ENCODE results near the gene INPP5D. TPM values are rescaled to one million over a fixed set of nuclear protein-coding genes. Genes with fewer than 3 reads are reported as not detected.

Gene INPP5D
- total and polyA plus RNA-seq, 2 of the 13 experiments (the other 11 are each of a cell fraction or from before 2014, with no cell fraction given) = 16.7 to 18.0 TPM

DNA sequence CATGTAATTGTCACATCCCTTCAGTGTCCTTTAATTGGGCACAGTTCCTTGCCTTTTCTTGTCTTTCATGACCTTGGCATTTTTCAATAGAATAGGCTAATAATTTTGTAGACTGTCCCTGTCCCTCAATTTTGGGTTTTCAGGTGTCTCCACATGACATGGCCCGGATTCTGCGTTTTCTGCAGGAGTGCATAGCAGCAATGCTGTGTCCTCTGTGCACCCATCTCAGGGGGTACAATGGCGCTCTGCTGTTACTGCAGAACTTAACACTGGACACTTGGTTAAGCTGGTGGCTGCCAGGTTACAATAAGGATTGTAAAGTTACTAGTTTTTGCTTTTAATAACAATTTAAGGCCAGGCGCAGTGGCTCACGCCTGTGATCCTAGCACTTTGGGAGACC is 51.3 kb downstream of the INPP5D start:
- Histone ChIP-seq H3K27me3 (ENCODE audit: control insufficient read depth in 1 of 2, insufficient read depth in 2 of 2, low read length in 2 of 2) (no peaks in the 10 kb centered on the region), H3K4me2 (ENCODE audit: low read depth, low read length) (no peak overlapping the region), H3K9me3 (ENCODE audit: low read length) (no peaks in the 10 kb centered on the region), H3K9ac (ENCODE audit: insufficient read depth, low read depth, low read length) (no peak overlapping the region), H3K27ac (ENCODE audit: extremely low read length, insufficient read depth, low read length) (no peak overlapping the region), H3K4me3 (replicated peaks in 1 of 3; ENCODE audit: insufficient read depth in 1 of 3, low read depth in 2 of 3, low read length in 3 of 3) (no peak overlapping the region), H4K20me1 (ENCODE audit: insufficient read depth, low read length) (no peaks in the 10 kb centered on the region), H3K79me2 (ENCODE audit: insufficient read depth, low read length) (no peaks in the 10 kb centered on the region), H2AFZ (ENCODE audit: low read length) (no peak overlapping the region), H3K36me3 (replicated peaks in 1 of 2; ENCODE audit: control insufficient read depth in 1 of 2, insufficient read depth in 2 of 2, low read length in 2 of 2) (no peaks in the 10 kb centered on the region; a peak in 1 of 5 replicates), H3K4me1 (ENCODE audit: insufficient read depth, low read length) (peaks cover 14% of the 10 kb centered on the region)
- ATAC-seq (no peak), FAIRE-seq (no peak), DNase-seq (ENCODE audit: low spot score) (no peak)
- intact Hi-C loops (cut with micrococcal nuclease; ENCODE audit: unreplicated experiment) = no loop called here
- in situ Hi-C loops (cut with HindIII; ENCODE audit: extremely low pct_ligation_motif_present, low pct_unique_long_range_greater_than_20kb) = no loop called here
- TF ChIP-seq, protein P1, sequence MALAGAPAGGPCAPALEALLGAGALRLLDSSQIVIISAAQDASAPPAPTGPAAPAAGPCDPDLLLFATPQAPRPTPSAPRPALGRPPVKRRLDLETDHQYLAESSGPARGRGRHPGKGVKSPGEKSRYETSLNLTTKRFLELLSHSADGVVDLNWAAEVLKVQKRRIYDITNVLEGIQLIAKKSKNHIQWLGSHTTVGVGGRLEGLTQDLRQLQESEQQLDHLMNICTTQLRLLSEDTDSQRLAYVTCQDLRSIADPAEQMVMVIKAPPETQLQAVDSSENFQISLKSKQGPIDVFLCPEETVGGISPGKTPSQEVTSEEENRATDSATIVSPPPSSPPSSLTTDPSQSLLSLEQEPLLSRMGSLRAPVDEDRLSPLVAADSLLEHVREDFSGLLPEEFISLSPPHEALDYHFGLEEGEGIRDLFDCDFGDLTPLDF (CRISPR knock-in tag; IDR thresholded peaks at IDR 0.05) = no peak
- TF ChIP-seq POLR2A (IDR thresholded peaks at IDR 0.05; ENCODE audit: insufficient read depth in 1 of 2, low read depth in 2 of 2, low read length in 2 of 2) (no peak), TOPORS (CRISPR knock-in tag; IDR thresholded peaks at IDR 0.05) (no peak)
- 96% methylated on average over 5 of the region's 5 CpGs for WGBS (ENCODE audit: low lambda C conversion rate)
- no TSS peak for BruUV-seq (replicated peaks)
- POLR2A ChIA-PET = no interaction called here
- CTCF ChIA-PET (ENCODE audit: low intra/inter-chr PET ratio, low total read pairs) = no interaction called here

DNA sequence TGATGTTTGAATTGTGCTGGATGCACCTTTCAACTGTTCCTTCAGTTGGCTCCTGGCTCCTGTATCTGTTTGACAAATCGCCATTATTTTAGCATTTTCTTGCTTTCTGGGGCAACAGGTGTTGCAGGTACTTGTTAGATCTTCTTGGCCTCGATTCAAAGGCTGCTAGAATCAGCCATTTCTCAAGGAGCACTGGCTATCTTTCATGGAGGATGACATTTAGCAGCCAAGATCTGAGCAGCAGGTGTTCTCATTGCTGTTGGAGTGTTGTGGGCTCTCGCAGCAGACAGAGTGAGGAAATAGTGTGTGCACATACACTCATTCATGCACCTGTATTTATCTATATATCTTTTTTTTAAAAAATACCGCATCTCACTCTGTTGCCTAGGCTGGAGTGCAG is 52.2 kb downstream of the INPP5D start:
- FAIRE-seq (no peak), DNase-seq (ENCODE audit: low spot score) (no peak), ATAC-seq (no peak)
- POLR2A ChIA-PET = interaction anchor here (1.4 kb wide), 1 partner anchor 8 kb away, joined by 3 read pairs; no protein-coding TSS in a partner anchor
- no peaks in the 10 kb centered on the region for H3K9me3 ChIP-seq (ENCODE audit: low read length)
- intact Hi-C loops (cut with micrococcal nuclease; ENCODE audit: unreplicated experiment) (no loop called here), in situ Hi-C loops (cut with HindIII; ENCODE audit: extremely low pct_ligation_motif_present, low pct_unique_long_range_greater_than_20kb) (no loop called here)
- 71% methylated on average over 4 of the region's 4 CpGs for WGBS (ENCODE audit: low lambda C conversion rate)
- H3K79me2 ChIP-seq (ENCODE audit: insufficient read depth, low read length) = no peaks in the 10 kb centered on the region
- no peaks in the 10 kb centered on the region for H4K20me1 ChIP-seq (ENCODE audit: insufficient read depth, low read length)
- TF ChIP-seq RXRB (CRISPR knock-in tag; IDR thresholded peaks at IDR 0.05; ENCODE audit: borderline replicate concordance) (no peak), KDM5B (CRISPR knock-in tag; IDR thresholded peaks at IDR 0.05; ENCODE audit: borderline replicate concordance) (no peak), FOXM1 (CRISPR knock-in tag; IDR thresholded peaks at IDR 0.05) (no peak), SNAPC2 (CRISPR knock-in tag; IDR thresholded peaks at IDR 0.05) (no peak), RBM39 (IDR thresholded peaks at IDR 0.05; ENCODE audit: low read depth, low read length, poor library complexity, severe bottlenecking) (no peak)
- TF ChIP-seq, protein P2, sequence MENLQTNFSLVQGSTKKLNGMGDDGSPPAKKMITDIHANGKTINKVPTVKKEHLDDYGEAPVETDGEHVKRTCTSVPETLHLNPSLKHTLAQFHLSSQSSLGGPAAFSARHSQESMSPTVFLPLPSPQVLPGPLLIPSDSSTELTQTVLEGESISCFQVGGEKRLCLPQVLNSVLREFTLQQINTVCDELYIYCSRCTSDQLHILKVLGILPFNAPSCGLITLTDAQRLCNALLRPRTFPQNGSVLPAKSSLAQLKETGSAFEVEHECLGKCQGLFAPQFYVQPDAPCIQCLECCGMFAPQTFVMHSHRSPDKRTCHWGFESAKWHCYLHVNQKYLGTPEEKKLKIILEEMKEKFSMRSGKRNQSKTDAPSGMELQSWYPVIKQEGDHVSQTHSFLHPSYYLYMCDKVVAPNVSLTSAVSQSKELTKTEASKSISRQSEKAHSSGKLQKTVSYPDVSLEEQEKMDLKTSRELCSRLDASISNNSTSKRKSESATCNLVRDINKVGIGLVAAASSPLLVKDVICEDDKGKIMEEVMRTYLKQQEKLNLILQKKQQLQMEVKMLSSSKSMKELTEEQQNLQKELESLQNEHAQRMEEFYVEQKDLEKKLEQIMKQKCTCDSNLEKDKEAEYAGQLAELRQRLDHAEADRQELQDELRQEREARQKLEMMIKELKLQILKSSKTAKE (CRISPR knock-in tag; IDR thresholded peaks at IDR 0.05; ENCODE audit: borderline replicate concordance) = no peak
- TF ChIP-seq, protein P3, sequence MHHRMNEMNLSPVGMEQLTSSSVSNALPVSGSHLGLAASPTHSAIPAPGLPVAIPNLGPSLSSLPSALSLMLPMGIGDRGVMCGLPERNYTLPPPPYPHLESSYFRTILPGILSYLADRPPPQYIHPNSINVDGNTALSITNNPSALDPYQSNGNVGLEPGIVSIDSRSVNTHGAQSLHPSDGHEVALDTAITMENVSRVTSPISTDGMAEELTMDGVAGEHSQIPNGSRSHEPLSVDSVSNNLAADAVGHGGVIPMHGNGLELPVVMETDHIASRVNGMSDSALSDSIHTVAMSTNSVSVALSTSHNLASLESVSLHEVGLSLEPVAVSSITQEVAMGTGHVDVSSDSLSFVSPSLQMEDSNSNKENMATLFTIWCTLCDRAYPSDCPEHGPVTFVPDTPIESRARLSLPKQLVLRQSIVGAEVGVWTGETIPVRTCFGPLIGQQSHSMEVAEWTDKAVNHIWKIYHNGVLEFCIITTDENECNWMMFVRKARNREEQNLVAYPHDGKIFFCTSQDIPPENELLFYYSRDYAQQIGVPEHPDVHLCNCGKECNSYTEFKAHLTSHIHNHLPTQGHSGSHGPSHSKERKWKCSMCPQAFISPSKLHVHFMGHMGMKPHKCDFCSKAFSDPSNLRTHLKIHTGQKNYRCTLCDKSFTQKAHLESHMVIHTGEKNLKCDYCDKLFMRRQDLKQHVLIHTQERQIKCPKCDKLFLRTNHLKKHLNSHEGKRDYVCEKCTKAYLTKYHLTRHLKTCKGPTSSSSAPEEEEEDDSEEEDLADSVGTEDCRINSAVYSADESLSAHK (CRISPR knock-in tag; IDR thresholded peaks at IDR 0.05; ENCODE audit: borderline replicate concordance) = no peak
- TF ChIP-seq, protein P4, sequence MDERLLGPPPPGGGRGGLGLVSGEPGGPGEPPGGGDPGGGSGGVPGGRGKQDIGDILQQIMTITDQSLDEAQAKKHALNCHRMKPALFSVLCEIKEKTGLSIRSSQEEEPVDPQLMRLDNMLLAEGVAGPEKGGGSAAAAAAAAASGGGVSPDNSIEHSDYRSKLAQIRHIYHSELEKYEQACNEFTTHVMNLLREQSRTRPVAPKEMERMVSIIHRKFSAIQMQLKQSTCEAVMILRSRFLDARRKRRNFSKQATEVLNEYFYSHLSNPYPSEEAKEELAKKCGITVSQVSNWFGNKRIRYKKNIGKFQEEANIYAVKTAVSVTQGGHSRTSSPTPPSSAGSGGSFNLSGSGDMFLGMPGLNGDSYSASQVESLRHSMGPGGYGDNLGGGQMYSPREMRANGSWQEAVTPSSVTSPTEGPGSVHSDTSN (CRISPR knock-in tag; IDR thresholded peaks at IDR 0.05) = no peak
- no TSS peak for BruUV-seq (replicated peaks)
- H3K4me1 ChIP-seq (ENCODE audit: insufficient read depth, low read length) = peaks cover 14% of the 10 kb centered on the region
- CTCF ChIA-PET (ENCODE audit: low intra/inter-chr PET ratio, low total read pairs) = no interaction called here
- H3K27ac ChIP-seq (ENCODE audit: extremely low read length, insufficient read depth, low read length) = no peak overlapping the region
- no peaks in the 10 kb centered on the region for H3K27me3 ChIP-seq (ENCODE audit: control insufficient read depth in 1 of 2, insufficient read depth in 2 of 2, low read length in 2 of 2)
- no peak overlapping the region for H2AFZ ChIP-seq (ENCODE audit: low read length)
- H3K4me2 ChIP-seq (ENCODE audit: low read depth, low read length) = no peak overlapping the region
- no peak overlapping the region for H3K4me3 ChIP-seq (replicated peaks in 1 of 3; ENCODE audit: insufficient read depth in 1 of 3, low read depth in 2 of 3, low read length in 3 of 3)
- H3K9ac ChIP-seq (ENCODE audit: insufficient read depth, low read depth, low read length) = no peak overlapping the region
- H3K36me3 ChIP-seq (replicated peaks in 1 of 2; ENCODE audit: control insufficient read depth in 1 of 2, insufficient read depth in 2 of 2, low read length in 2 of 2) = no peaks in the 10 kb centered on the region; a peak in 1 of 5 replicates
